K562 (cell line): ENCODE data around the gene CKAP5. TPM values are rescaled to one million over a fixed set of nuclear protein-coding genes. Genes with fewer than 3 reads are reported as not detected.

ENCODE experiments used
- ATAC-seq: fragments of 200-7000 bp; cut with Tn5 transposase; 3 replicates; pipeline ENCODE4 v1.9.1; 2020; ENCODE audit warnings: moderate library complexity
- BruUV-seq: library from RNA; stranded (reverse); fragments of 400-500 nt; replicated peaks from 2 replicates; lab custom pipeline; 2021; lab: Mats Ljungman, UMichigan
- CTCF ChIA-PET: fragments of 300-600 bp; formaldehyde crosslinking; extraction: SDS; loops from one replicate; lab custom pipeline; 2021; ENCODE audit warnings: low intra/inter-chr PET ratio; lab: Yijun Ruan, JAX
- POLR2A ChIA-PET: fragments of 300-600, 350-650 bp; sonication (Branson Sonifier 250); formaldehyde crosslinking; extraction: SDS; loops from one replicate; lab custom pipeline; 2021; ENCODE audit warnings: antibody characterized with exemption, inconsistent platforms; lab: Yijun Ruan, JAX
- DNase-seq, 4 experiments: peaks; one replicate each; pipeline versions ENCODE4 v3.0.0 to v3.0.0-alpha.2; 2011 to 2018; ENCODE audit warnings: low spot score in 3 of 4, mixed read lengths in 3 of 4; ENCODE audit errors: extremely low read depth in 1 of 4
- FAIRE-seq: peaks from 2 replicates; lab custom pipeline; 2011; peaks lifted over from hg19 to GRCh38; lab: Jason Lieb, UNC
- H2AFZ ChIP-seq: 2 replicates; pipeline ENCODE4 v1.6.0; 2011; ENCODE audit warnings: low read depth, low read length, control low read depth, inconsistent platforms
- H3K27ac ChIP-seq: fragments of 200-600 bp; 3 replicates; pipeline ENCODE4 v1.8.0; 2011; ENCODE audit warnings: low read depth, mild to moderate bottlenecking, control low read depth, inconsistent platforms, low read length, moderate library complexity, mixed read lengths; ENCODE audit errors: extremely low read depth
- H3K27me3 ChIP-seq, 2 experiments: fragments of 300-600 bp in 1 of 2; 2 replicates in 1 of 2; 3 replicates in 1 of 2; pipeline versions ENCODE4 v1.6.0 to v1.8.0; 2011; ENCODE audit warnings: inconsistent platforms in 2 of 2, low read length in 2 of 2, mild to moderate bottlenecking in 1 of 2, mixed read lengths in 1 of 2, moderate library complexity in 1 of 2; ENCODE audit not compliant: control insufficient read depth in 2 of 2, insufficient read depth in 2 of 2
- H3K36me3 ChIP-seq: fragments of 300-600 bp; 3 replicates; pipeline ENCODE4 v1.8.0; 2011; ENCODE audit warnings: mild to moderate bottlenecking, low read length, inconsistent platforms; ENCODE audit not compliant: control insufficient read depth, insufficient read depth
- H3K4me1 ChIP-seq, 2 experiments: fragments of 200-600 bp in 1 of 2; replicated peaks in 1 of 2; 2 replicates in 1 of 2; 3 replicates in 1 of 2; pipeline versions ENCODE4 v1.5.1 to v1.8.0; 2011; ENCODE audit warnings: inconsistent platforms in 2 of 2, low read length in 2 of 2, mild to moderate bottlenecking in 1 of 2, mixed read lengths in 1 of 2, moderate library complexity in 1 of 2; ENCODE audit not compliant: control insufficient read depth in 2 of 2, insufficient read depth in 2 of 2
- H3K4me2 ChIP-seq: 2 replicates; pipeline ENCODE4 v1.6.1; 2011; ENCODE audit warnings: low read length, control low read depth, inconsistent platforms, mixed read lengths; ENCODE audit not compliant: insufficient read depth
- H3K4me3 ChIP-seq: fragments of 200-600 bp; sonication (generic), shearing (Covaris generic); 2 replicates; pipeline ENCODE4 v1.5.1; 2016; ENCODE audit warnings: control low read depth, inconsistent platforms
- H3K79me2 ChIP-seq: fragments of 200-600 bp; 3 replicates; pipeline ENCODE4 v1.8.0; 2011; ENCODE audit warnings: low read length, inconsistent platforms; ENCODE audit not compliant: control insufficient read depth, insufficient read depth
- H3K9ac ChIP-seq, 2 experiments: 2 replicates each; pipeline versions ENCODE4 v1.6.0 to v1.6.1; 2011; ENCODE audit warnings: low read depth in 2 of 2, low read length in 2 of 2, control low read depth in 1 of 2, inconsistent platforms in 1 of 2, mild to moderate bottlenecking in 1 of 2, mixed read lengths in 1 of 2; ENCODE audit not compliant: insufficient read depth in 1 of 2
- H3K9me1 ChIP-seq: one replicate; pipeline ENCODE4 v1.6.0; 2011; ENCODE audit warnings: inconsistent platforms, mild to moderate bottlenecking, low read length, moderate library complexity; ENCODE audit not compliant: control insufficient read depth, insufficient read depth
- H3K9me3 ChIP-seq: replicated peaks from 2 replicates; pipeline ENCODE4 v1.5.1; 2011; ENCODE audit warnings: low read depth, low read length, inconsistent platforms; ENCODE audit not compliant: control insufficient read depth, insufficient read depth
- H4K20me1 ChIP-seq: replicated peaks from 2 replicates; pipeline ENCODE4 v1.6.1; 2011; ENCODE audit warnings: low read length, inconsistent platforms, mixed read lengths; ENCODE audit not compliant: control insufficient read depth, insufficient read depth
- FOXA1 ChIP-seq: fragments of 450-650 bp; IDR thresholded peaks from 2 replicates; pipeline ENCODE4 v1.6.1; 2016; ENCODE audit warnings: mild to moderate bottlenecking, borderline replicate concordance
- NCOA4 ChIP-seq: fragments of 450-650 bp; IDR thresholded peaks from 2 replicates; pipeline ENCODE4 v1.6.1; 2018; ENCODE audit warnings: mild to moderate bottlenecking; ENCODE audit not compliant: partially characterized antibody
- POLR2AphosphoS2 ChIP-seq: IDR thresholded peaks from 2 replicates; pipeline ENCODE4 v1.6.1; 2012; ENCODE audit warnings: low read length, improper control_type of control experiment
- ZNF431 ChIP-seq: sonication (generic); formaldehyde crosslinking; IDR thresholded peaks from 2 replicates; pipeline ENCODE4 v1.8.0; 2022; ENCODE audit warnings: mild to moderate bottlenecking, missing genetic modification reagents
- WGBS: fragments of 100-300 bp; shearing (Covaris generic); methylation state at CpG from one replicate; pipeline ENCODE4 v1.1.6; 2016; ENCODE audit warnings: low coverage, mixed read lengths; ENCODE audit not compliant: insufficient coverage; ENCODE audit errors: missing lambda C conversion rate; 5-methylcytosine and 5-hydroxymethylcytosine counted together
- in situ Hi-C: fragments of 300-500 bp; cut with MboI; formaldehyde crosslinking; loops from 4 replicates; pipeline ENCODE4 v1.15.0; 2018; ENCODE audit warnings: inconsistent platforms, mixed read lengths
- intact Hi-C: fragments of 100-400 bp; cut with micrococcal nuclease; formaldehyde crosslinking; loops from 2 replicates; pipeline ENCODE4 v1.14.2; 2022
- polyA plus RNA-seq, 8 experiments: library from polyadenylated mRNA; depleted of rRNA in 4 of 8; stranded (reverse) in 5 of 8; unstranded in 3 of 8; fragments of >200 nt; fragmentation: Nextera tagmentation in 2 of 8; fragmentation: Illumina TruSeq in 1 of 8; extraction: Ambion mirVana in 2 of 8; extraction: Trizol in 1 of 8; gene quantifications; 2 replicates each; pipeline versions ENCODE4 v1.2.1 to v1.2.3, GENCODE V29; 2011 to 2014; ENCODE audit warnings: inconsistent platforms in 1 of 8, missing spikeins in 1 of 8
- total RNA-seq, 7 experiments: library from RNA; depleted of rRNA in 6 of 7; stranded (reverse); fragments of >200 nt in 6 of 7; fragmentation: Illumina TruSeq in 2 of 7; extraction: Trizol in 2 of 7; gene quantifications; 2 replicates each; pipeline versions ENCODE4 v1.2.1 to v1.2.3, GENCODE V29; 2011 to 2021; ENCODE audit warnings: low replicate concordance in 1 of 7
- TF ChIP-seq, protein P1 (sequence below): fragments of 250-450 bp; sonication (Bioruptor Pico); IDR thresholded peaks from 2 replicates; pipeline ENCODE4 v1.5.0; 2021; ENCODE audit warnings: mild to moderate bottlenecking, moderate library complexity

CKAP5 gene
- total and polyA plus RNA-seq, 9 of the 15 experiments (the other 6 are each of a cell fraction or from before 2014, with no cell fraction given) = 60.1 to 239 (median 139) TPM

DNA sequence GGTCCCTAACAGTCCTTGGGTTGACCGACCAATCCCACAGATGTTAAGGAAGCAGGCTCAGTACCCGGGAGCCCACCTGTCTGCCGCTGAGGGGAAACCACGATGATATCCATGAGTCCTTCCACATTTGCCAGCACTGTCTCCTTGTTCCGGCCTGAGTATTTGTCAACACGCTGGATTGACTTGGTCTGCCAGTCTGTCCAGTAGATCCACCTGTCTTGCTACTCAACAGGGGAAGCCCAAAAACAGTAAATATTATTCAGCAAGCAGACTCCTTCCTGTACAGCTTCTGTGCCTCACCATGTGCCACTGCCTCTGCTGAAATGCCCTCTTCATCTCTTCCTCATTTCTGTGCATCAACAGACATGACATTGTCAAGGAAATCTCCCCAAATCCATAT lies 22.8 kb upstream of the CKAP5 start:
- no peaks in the 10 kb centered on the region for H3K36me3 ChIP-seq
- DNase-seq (no peak), ATAC-seq (no peak), FAIRE-seq (no peak)
- H3K27me3 ChIP-seq = peaks cover 39 to 54% of the 10 kb centered on the region in 2 experiments
- ChIA-PET CTCF (no interaction called here), POLR2A (no interaction called here)
- in situ Hi-C loops (no loop called here), intact Hi-C loops (no loop called here)
- no peaks in the 10 kb centered on the region for H3K79me2 ChIP-seq
- no peaks in the 10 kb centered on the region for H3K4me1 ChIP-seq
- whole genome bisulfite sequencing = 8% methylated on average over 6 of the region's 6 CpGs
- no peak overlapping the region for H2AFZ ChIP-seq
- no peak overlapping the region for H3K27ac ChIP-seq
- no peak overlapping the region for H3K9ac ChIP-seq
- H3K9me1 ChIP-seq = no peaks in the 10 kb centered on the region
- BruUV-seq = no TSS peak
- TF ChIP-seq, protein P1, sequence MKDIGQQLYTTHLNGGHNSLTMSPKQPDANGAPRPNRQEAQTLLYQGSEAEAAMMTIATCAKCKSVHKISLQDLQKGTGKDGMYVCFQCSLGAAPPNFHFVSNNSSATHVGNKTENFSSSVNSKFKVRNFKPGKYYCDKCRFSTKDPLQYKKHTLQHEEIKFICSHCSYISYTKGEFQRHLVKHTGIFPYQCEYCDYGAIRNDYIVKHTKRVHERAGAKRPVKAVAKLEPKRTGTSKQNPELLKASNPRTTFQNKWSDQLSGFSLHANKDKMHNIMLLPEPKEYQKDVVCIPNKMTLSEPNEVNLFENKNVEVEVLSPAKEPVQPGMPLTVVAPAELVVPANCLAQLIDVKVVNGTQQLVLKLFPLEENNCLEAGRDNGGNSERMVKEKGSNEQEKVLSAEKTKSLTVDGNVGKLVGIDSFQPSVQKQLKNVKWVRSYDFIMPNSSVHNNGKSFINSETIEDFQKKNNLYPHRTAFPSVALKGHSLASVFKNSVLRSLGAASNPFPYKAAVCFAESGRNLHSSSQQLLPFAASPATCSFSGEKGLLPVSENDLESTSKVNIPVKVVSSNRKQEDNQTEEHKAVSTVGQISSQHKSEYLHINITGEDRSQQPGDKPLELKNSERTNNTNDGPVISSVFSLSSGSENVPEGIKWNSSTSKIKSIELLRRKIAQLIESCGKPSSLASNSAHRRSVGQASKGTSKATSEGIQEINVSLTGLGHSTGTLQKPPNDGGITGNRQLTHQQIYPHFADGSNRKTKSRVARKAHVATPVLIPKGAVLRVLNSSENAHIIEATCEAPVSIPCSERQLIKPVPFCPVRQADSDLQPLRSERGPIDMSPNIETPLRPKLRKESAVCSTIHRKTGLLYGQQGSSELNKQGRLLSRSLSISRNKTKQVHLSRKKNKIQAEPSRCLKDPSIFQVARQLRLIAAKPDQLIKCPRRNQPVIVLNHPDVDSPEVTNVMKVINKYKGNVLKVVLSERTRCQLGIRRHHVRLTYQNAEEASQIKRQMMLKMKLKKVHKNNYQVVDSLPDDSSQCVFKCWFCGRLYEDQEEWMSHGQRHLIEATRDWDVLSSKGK (CRISPR knock-in tag) = no peak
- TF ChIP-seq POLR2AphosphoS2 = no peak
- no peak for TF ChIP-seq ZNF431 (CRISPR knock-in tag)
- TF ChIP-seq FOXA1 = no peak
- no peak for TF ChIP-seq NCOA4
- H4K20me1 ChIP-seq = no peaks in the 10 kb centered on the region
- no peak overlapping the region for H3K4me3 ChIP-seq
- no peak overlapping the region for H3K4me2 ChIP-seq
- H3K9me3 ChIP-seq = no peaks in the 10 kb centered on the region
